ENCODE data around the gene TTLL11.

TTLL11 gene

DNA sequence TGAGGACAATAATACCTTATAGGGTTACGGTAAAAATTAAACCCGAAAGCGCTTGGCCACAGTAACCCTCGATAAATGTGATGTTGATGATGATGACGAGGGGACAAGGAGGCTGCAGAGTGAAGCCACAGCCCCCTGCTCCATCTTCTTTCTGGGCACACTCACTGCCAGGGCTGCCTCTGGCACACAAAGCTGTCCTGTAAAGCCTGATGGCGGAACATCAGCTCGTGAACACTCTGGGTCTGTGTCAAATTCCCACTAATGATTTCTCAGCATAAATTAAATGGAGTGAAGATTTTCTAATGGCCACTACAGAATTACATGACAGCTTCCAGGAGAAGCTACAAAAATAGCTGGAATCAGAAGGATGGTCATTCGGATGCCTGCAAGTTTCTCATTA lies 142.2 kb downstream of the TTLL11 start:
- Histone ChIP-seq H3K27me3 (ENCODE audit: control insufficient read depth, insufficient read depth, low read length) (no peaks in the 10 kb centered on the region), H3K9ac (ENCODE audit: low read length) (no peak overlapping the region), H3K4me3 (ENCODE audit: low read length) (no peak overlapping the region), H3K4me1 (ENCODE audit: control insufficient read depth, insufficient read depth, low read length) (no peaks in the 10 kb centered on the region), H3K36me3 (ENCODE audit: control insufficient read depth, insufficient read depth, low read length) (peaks cover 4% of the 10 kb centered on the region), H3K27ac (ENCODE audit: low read depth, low read length) (no peak overlapping the region)

DNA sequence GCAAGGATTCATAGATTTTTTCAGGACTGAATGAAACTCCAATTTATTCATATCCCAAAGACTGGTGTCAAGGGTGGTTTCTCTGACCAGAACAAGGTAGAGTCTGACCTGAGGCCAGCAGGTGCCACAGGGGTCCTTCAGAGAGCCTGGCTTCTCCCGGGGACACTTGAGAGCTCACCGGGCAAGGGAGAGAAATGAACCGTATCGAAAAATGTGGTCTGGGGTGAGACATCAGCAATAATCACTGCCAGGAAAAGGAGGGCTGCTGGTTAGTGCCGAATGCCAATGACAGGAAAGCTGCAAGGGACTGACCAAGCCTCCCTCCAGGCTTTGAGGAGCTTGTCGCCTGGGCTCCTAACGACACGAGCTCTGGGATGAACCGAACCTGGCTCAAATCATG lies 142.7 kb downstream of the TTLL11 start:
- no peak overlapping the region for H3K9ac ChIP-seq (ENCODE audit: low read length)
- no peak overlapping the region for H3K4me3 ChIP-seq (ENCODE audit: low read length)
- no peaks in the 10 kb centered on the region for H3K27me3 ChIP-seq (ENCODE audit: control insufficient read depth, insufficient read depth, low read length)
- no peak overlapping the region for H3K27ac ChIP-seq (ENCODE audit: low read depth, low read length)
- H3K36me3 ChIP-seq (ENCODE audit: control insufficient read depth, insufficient read depth, low read length) = peaks cover 4% of the 10 kb centered on the region
- H3K4me1 ChIP-seq (ENCODE audit: control insufficient read depth, insufficient read depth, low read length) = no peaks in the 10 kb centered on the region

DNA sequence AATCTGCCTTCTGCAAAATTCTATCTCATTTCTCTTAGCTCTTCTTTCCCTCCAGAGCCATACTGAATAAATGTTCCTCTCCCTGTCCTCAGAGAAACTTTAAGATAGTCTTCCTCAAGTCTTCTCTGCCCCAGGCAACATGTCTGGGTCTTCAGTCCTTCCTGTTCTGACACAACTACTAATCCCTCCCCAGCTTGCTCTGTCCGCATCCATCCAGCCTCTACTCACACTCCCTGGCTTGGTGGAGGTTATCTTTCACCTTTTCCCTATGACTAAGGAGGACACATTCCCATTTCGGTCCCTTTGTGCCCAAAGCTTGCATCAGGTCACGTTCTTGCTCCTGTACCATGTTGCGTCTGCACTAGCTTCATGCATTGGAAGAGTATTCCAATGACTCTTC lies 143.3 kb downstream of the TTLL11 start:
- H3K27me3 ChIP-seq (ENCODE audit: control insufficient read depth, insufficient read depth, low read length) = no peaks in the 10 kb centered on the region
- no peak overlapping the region for H3K9ac ChIP-seq (ENCODE audit: low read length)
- H3K4me1 ChIP-seq (ENCODE audit: control insufficient read depth, insufficient read depth, low read length) = no peaks in the 10 kb centered on the region
- H3K27ac ChIP-seq (ENCODE audit: low read depth, low read length) = no peak overlapping the region
- peaks cover 4% of the 10 kb centered on the region for H3K36me3 ChIP-seq (ENCODE audit: control insufficient read depth, insufficient read depth, low read length)
- no peak overlapping the region for H3K4me3 ChIP-seq (ENCODE audit: low read length)

DNA sequence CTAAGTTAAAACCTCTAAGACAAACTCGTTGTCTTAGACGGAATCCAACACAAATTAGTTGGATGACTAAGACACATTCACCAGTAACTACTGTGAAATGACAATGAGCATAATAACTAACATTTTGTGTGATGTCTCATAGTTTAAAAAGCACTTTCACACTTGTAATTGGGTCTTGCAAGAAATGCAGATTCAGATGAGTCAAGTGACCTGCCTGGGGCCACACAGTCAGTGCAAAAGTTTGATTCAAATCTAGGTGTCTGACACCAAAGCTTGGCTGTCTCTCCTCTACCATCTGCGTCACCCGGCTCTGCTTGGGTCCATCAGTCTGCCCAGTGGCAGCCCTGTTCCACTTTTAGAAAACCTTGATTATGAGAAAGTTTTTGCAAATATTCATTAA lies 143.7 kb downstream of the TTLL11 start:
- H3K9ac ChIP-seq (ENCODE audit: low read length) = no peak overlapping the region
- peaks cover 4% of the 10 kb centered on the region for H3K36me3 ChIP-seq (ENCODE audit: control insufficient read depth, insufficient read depth, low read length)
- H3K27ac ChIP-seq (ENCODE audit: low read depth, low read length) = no peak overlapping the region
- no peak overlapping the region for H3K4me3 ChIP-seq (ENCODE audit: low read length)
- H3K4me1 ChIP-seq (ENCODE audit: control insufficient read depth, insufficient read depth, low read length) = no peaks in the 10 kb centered on the region
- no peaks in the 10 kb centered on the region for H3K27me3 ChIP-seq (ENCODE audit: control insufficient read depth, insufficient read depth, low read length)

DNA sequence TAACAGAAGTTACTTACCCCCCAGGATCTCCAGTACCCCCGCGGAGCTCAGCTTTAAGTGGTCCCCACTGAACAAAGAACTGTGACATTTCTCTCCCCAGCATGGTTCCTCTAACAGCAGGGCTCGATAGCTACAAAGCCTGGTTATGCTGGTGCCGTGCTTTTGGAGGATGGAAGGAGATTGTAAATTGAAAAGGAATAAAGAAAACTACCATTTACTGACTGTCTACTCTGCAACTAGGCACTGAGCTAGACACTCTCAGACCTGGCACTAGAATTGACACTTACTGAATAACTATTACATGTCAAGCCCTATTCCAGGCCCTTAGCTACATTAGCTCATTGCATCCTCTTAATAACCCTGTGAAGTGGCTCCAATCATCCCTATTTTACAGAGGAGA lies 145.3 kb downstream of the TTLL11 start:
- no peak overlapping the region for H3K9ac ChIP-seq (ENCODE audit: low read length)
- peaks cover 4% of the 10 kb centered on the region for H3K36me3 ChIP-seq (ENCODE audit: control insufficient read depth, insufficient read depth, low read length)
- no peaks in the 10 kb centered on the region for H3K4me1 ChIP-seq (ENCODE audit: control insufficient read depth, insufficient read depth, low read length)

DNA sequence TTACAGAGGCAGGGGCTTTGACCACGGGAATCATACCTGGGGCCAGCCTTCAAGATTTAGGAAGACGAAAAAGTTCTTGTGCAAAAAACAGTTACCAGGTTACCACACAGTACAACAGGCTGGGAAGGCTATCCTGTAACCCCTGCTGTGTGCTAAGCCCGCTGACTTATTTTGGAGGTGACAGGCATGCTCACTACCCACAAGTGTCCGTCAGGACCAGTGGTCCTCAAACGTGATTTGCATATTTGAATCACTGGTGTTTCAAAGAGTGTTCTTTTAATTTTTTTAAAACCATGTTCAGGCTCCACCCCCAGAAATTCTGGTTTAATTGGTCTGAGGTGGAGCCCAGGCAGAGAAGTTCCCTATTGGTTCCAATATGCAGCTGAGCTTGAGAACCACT lies 146.6 kb downstream of the TTLL11 start:
- no peak overlapping the region for H3K4me3 ChIP-seq (ENCODE audit: low read length)
- no peak overlapping the region for H3K9ac ChIP-seq (ENCODE audit: low read length)
- H3K27me3 ChIP-seq (ENCODE audit: control insufficient read depth, insufficient read depth, low read length) = no peaks in the 10 kb centered on the region
- peaks cover 4% of the 10 kb centered on the region for H3K36me3 ChIP-seq (ENCODE audit: control insufficient read depth, insufficient read depth, low read length)
- no peaks in the 10 kb centered on the region for H3K4me1 ChIP-seq (ENCODE audit: control insufficient read depth, insufficient read depth, low read length)
- no peak overlapping the region for H3K27ac ChIP-seq (ENCODE audit: low read depth, low read length)

More for the DNA sequence above, 145.3 kb downstream of the TTLL11 start:
- Histone ChIP-seq H3K27me3 (ENCODE audit: control insufficient read depth, insufficient read depth, low read length) (no peaks in the 10 kb centered on the region), H3K27ac (ENCODE audit: low read depth, low read length) (no peak overlapping the region), H3K4me3 (ENCODE audit: low read length) (no peak overlapping the region)

DNA sequence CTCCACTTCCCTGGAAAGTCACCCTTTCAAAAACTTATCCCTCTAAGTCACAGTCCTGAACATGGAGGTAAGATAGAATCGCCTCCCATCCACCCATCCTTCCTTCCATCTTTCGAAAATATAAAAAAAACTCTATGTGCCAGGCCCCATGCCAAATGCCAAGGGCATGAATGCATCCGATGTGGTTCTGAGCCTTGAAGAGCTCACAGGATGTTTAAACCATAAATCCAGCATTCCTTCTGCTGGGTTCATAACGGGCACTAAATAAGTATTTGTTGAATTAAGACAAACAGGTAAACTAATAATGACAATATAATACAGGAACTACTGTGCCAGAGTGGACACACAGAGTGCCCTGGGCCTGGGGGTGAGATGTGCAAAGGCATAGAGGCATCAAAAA lies 147.3 kb downstream of the TTLL11 start:
- H3K4me3 ChIP-seq (ENCODE audit: low read length) = no peak overlapping the region
- H3K9ac ChIP-seq (ENCODE audit: low read length) = no peak overlapping the region
- H3K4me1 ChIP-seq (ENCODE audit: control insufficient read depth, insufficient read depth, low read length) = no peaks in the 10 kb centered on the region
- H3K27ac ChIP-seq (ENCODE audit: low read depth, low read length) = no peak overlapping the region
- H3K27me3 ChIP-seq (ENCODE audit: control insufficient read depth, insufficient read depth, low read length) = no peaks in the 10 kb centered on the region
- peaks cover 4% of the 10 kb centered on the region for H3K36me3 ChIP-seq (ENCODE audit: control insufficient read depth, insufficient read depth, low read length)

DNA sequence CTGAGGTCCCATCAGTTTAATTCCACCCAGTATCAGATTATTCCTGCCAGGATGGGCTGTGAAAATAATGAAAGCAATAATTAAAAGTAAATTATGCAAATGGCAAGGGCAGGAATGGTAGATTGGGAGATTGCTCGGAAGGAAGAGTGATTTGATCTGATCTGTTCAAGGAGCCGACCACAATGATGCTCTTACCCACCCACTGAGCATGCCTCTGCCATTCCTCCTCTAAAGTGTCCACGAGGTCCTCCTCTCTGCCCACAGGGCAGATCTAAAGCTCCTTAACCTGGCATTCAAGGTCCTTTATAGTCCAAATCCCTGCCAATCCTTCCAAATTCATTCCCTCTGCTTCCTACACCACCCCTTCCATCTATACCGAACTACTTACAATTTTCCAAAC lies 147.8 kb downstream of the TTLL11 start:
- Histone ChIP-seq H3K27me3 (ENCODE audit: control insufficient read depth, insufficient read depth, low read length) (no peaks in the 10 kb centered on the region), H3K4me1 (ENCODE audit: control insufficient read depth, insufficient read depth, low read length) (no peaks in the 10 kb centered on the region), H3K36me3 (ENCODE audit: control insufficient read depth, insufficient read depth, low read length) (peaks cover 4% of the 10 kb centered on the region), H3K4me3 (ENCODE audit: low read length) (no peak overlapping the region), H3K27ac (ENCODE audit: low read depth, low read length) (no peak overlapping the region), H3K9ac (ENCODE audit: low read length) (no peak overlapping the region)

DNA sequence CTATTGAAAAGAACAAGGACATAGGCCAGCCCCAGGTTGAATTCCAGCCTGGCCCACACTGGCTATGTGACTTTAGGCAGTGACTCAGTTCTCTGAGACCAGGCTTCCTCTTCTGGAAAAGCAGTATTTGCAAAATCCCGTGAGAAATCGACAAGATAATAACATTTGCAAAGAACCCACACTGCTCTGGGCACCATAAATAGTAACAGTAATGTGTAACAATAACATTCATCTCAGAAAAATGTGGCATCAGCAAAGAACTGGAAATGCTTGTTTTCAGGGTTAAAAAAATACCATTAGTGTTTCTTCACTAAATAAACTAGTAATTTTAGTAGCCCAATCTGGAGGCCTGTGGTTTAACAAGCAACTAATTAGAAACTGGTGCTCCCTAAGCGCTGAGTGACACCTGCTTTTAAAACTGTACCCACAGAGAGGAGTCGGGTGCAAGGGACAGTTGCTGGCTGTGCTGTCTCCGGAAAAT lies 148.4 kb downstream of the TTLL11 start:
- no peak overlapping the region for H3K27ac ChIP-seq (ENCODE audit: low read depth, low read length)
- H3K36me3 ChIP-seq (ENCODE audit: control insufficient read depth, insufficient read depth, low read length) = peaks cover 4% of the 10 kb centered on the region
- no peaks in the 10 kb centered on the region for H3K27me3 ChIP-seq (ENCODE audit: control insufficient read depth, insufficient read depth, low read length)
- no peak overlapping the region for H3K4me3 ChIP-seq (ENCODE audit: low read length)
- H3K9ac ChIP-seq (ENCODE audit: low read length) = no peak overlapping the region
- no peaks in the 10 kb centered on the region for H3K4me1 ChIP-seq (ENCODE audit: control insufficient read depth, insufficient read depth, low read length)

DNA sequence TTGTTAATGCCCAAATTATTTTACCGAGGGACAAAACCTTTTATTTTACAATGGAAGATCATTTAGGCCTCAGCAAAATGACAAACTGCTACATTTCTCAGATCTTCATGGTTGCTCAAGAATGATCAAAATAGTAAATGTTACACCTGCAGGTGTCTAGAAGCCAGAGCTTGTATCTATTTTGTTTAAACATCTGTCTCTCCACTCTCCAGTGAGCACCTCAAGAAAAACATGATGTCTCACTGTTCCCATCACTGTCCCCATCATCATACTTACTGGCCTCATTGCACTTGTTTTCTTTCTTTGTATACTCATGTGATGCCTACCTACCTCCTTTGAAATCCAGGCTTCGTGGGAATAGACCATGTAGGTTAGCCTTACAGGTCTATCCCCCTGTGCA lies 149.6 kb downstream of the TTLL11 start:
- no peaks in the 10 kb centered on the region for H3K27me3 ChIP-seq (ENCODE audit: control insufficient read depth, insufficient read depth, low read length)
- no peak overlapping the region for H3K27ac ChIP-seq (ENCODE audit: low read depth, low read length)
- no peaks in the 10 kb centered on the region for H3K36me3 ChIP-seq (ENCODE audit: control insufficient read depth, insufficient read depth, low read length)
- no peak overlapping the region for H3K9ac ChIP-seq (ENCODE audit: low read length)
- no peak overlapping the region for H3K4me3 ChIP-seq (ENCODE audit: low read length)
- no peaks in the 10 kb centered on the region for H3K4me1 ChIP-seq (ENCODE audit: control insufficient read depth, insufficient read depth, low read length)

DNA sequence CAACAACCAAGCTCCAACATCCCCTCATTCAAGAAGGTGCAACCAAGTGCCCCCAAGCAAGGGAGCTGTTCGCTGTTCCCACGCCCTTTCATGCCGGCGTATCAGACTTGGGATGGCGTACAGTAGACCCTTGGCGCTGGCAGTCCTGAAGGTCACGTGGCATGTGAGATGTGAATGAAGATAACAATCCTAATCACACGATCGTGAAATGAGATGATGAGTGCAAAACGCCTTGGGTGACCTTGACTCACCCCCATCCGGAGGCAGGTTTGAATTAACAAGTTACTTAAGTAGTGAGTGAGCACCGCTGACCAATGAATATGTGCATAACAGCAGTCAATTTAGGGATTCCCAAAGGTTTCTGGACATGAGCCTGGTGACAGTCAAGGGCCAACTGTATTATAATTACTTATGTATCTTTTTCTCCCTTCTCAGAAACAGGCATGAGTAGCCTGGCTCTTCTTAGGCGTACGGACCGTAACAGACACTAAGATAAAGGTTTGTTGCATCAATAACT lies 150.2 kb downstream of the TTLL11 start:
- Histone ChIP-seq H3K27ac (ENCODE audit: low read depth, low read length) (no peak overlapping the region), H3K9ac (ENCODE audit: low read length) (no peak overlapping the region), H3K4me3 (ENCODE audit: low read length) (no peak overlapping the region), H3K4me1 (ENCODE audit: control insufficient read depth, insufficient read depth, low read length) (no peaks in the 10 kb centered on the region), H3K36me3 (ENCODE audit: control insufficient read depth, insufficient read depth, low read length) (no peaks in the 10 kb centered on the region), H3K27me3 (ENCODE audit: control insufficient read depth, insufficient read depth, low read length) (no peaks in the 10 kb centered on the region)

DNA sequence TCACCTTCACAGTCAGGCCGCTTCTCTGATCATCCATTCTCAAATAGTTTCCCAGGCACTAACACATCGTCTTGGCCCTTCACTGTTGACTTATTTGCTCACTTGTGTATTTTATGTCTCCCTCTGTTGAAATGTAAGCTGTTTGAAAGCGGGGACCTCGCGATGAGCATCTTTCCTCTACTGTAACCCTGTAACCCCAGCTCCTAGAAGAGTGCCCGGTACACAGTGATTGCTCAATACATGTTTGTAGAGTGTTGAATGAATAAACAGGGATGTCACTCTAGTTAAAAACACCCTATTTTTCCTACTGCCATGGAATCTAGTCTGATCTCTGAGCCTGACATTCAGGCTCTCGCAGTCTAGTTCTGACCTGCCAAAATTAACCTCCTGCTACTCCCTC lies 150.8 kb downstream of the TTLL11 start:
- no peak overlapping the region for H3K27ac ChIP-seq (ENCODE audit: low read depth, low read length)

DNA sequence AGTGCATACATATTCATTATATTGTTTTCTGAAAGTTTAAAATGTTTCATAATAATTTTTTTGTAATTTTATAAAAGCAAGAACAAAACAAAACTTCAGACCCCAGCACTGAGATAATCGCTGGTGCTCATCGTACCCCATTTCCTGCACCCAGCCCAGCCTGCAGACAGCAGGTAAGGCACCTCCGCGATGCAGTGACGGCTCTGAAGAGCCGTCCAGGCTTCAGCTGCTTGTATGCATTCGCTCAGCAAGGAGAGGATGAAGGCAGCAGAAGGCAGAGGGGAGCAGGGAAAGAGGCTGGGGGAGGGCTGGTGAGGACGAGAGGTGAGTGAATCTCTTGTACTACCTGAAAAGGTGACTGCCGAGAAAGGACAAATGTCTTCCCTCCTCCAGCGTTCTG lies 153.5 kb downstream of the TTLL11 start:
- no peaks in the 10 kb centered on the region for H3K36me3 ChIP-seq (ENCODE audit: control insufficient read depth, insufficient read depth, low read length)
- no peaks in the 10 kb centered on the region for H3K4me1 ChIP-seq (ENCODE audit: control insufficient read depth, insufficient read depth, low read length)
- H3K9ac ChIP-seq (ENCODE audit: low read length) = no peak overlapping the region
- H3K27me3 ChIP-seq (ENCODE audit: control insufficient read depth, insufficient read depth, low read length) = no peaks in the 10 kb centered on the region
- no peak overlapping the region for H3K4me3 ChIP-seq (ENCODE audit: low read length)
- no peak overlapping the region for H3K27ac ChIP-seq (ENCODE audit: low read depth, low read length)

More for the DNA sequence above, 150.8 kb downstream of the TTLL11 start:
- H3K27me3 ChIP-seq (ENCODE audit: control insufficient read depth, insufficient read depth, low read length) = no peaks in the 10 kb centered on the region
- no peaks in the 10 kb centered on the region for H3K4me1 ChIP-seq (ENCODE audit: control insufficient read depth, insufficient read depth, low read length)
- H3K4me3 ChIP-seq (ENCODE audit: low read length) = no peak overlapping the region
- no peaks in the 10 kb centered on the region for H3K36me3 ChIP-seq (ENCODE audit: control insufficient read depth, insufficient read depth, low read length)
- H3K9ac ChIP-seq (ENCODE audit: low read length) = no peak overlapping the region
